Hematopoietic multipotent progenitor cell treated with erythropoietin and hydrocortisone succinate and interleukin-3 and kit ligand, for 17 days (in vitro differentiated cells): ENCODE measurements around the gene BATF2.
"Not testable (repeated sequence)": the region's sequence is repeated elsewhere in the genome, so short reads cannot be mapped to it uniquely, and the experiment has no call there.

Source experiments
- DNase-seq: peaks from one replicate; pipeline ENCODE4 v3.0.0-alpha.2; 2015; ENCODE audit warnings: low spot score

Gene BATF2

GRCh38 chr11:65013130-65013887 is 16.5 kb upstream of the BATF2 start:
- DNase-seq = peak; percentile 90

GRCh38 chr11:65008873-65009272 is 12.1 kb upstream of the BATF2 start:
- no peak for DNase-seq

- DNase-seq = no peak
Observed at GRCh38 chr11:65008016-65008415, 11.2 kb upstream of the BATF2 start.

- DNase-seq = not testable (repeated sequence)
Observed at GRCh38 chr11:65003968-65004367, 7.2 kb upstream of the BATF2 start.

GRCh38 chr11:65003282-65003681 is 6.5 kb upstream of the BATF2 start:
- no peak for DNase-seq

GRCh38 chr11:65002706-65003105 is 5.9 kb upstream of the BATF2 start:
- no peak for DNase-seq

GRCh38 chr11:64999478-64999877 is 2.7 kb upstream of the BATF2 start:
- DNase-seq = no peak

- DNase-seq = no peak
Observed at GRCh38 chr11:64998690-64999431, 2.1 kb upstream of the BATF2 start.

GRCh38 chr11:64998141-64998540 is 1.4 kb upstream of the BATF2 start:
- no peak for DNase-seq

GRCh38 chr11:64996327-64996709 is 453 bp downstream of the BATF2 start:
- DNase-seq = no peak

- no peak for DNase-seq
Observed at GRCh38 chr11:64994318-64994717, 2.5 kb downstream of the BATF2 start.

GRCh38 chr11:64990222-64990923 is 6.4 kb downstream of the BATF2 start:
- no peak for DNase-seq

GRCh38 chr11:64989416-64989815 is 7.4 kb downstream of the BATF2 start:
- no peak for DNase-seq

- no peak for DNase-seq
Observed at GRCh38 chr11:64987998-64988854, 8.5 kb downstream of the BATF2 start.

- not testable (repeated sequence) for DNase-seq
Observed at GRCh38 chr11:64983339-64983738, 13.4 kb downstream of the BATF2 start.

- DNase-seq = no peak
Observed at GRCh38 chr11:64976651-64977050, 20.1 kb downstream of the BATF2 start.

GRCh38 chr11:64974124-64974523 is 22.6 kb downstream of the BATF2 start:
- no peak for DNase-seq

- DNase-seq = peak; percentile 46
Observed at GRCh38 chr11:64971421-64972233, 25.1 kb downstream of the BATF2 start, which contains the start of gene MAJIN. TSS of gene MAJIN (minus strand) at chr11:64972108. CDS start at chr11:64959405, 12,703 bp downstream.

GRCh38 chr11:64970731-64971151 is 26.0 kb downstream of the BATF2 start:
- no peak for DNase-seq

- no peak for DNase-seq
Observed at GRCh38 chr11:64969209-64969608, 27.6 kb downstream of the BATF2 start.

- DNase-seq = no peak
Observed at GRCh38 chr11:64967375-64967774, 29.4 kb downstream of the BATF2 start.
